Temporal lobe (tissue), 1 donor: ENCODE results near the gene MAP2K3. TPM values are rescaled to one million over a fixed set of nuclear protein-coding genes. Genes with fewer than 3 reads are reported as not detected.

ENCODE experiments used
- total RNA-seq: library from RNA; depleted of rRNA; stranded (reverse); fragments of >200 nt; gene quantifications from one replicate; pipeline ENCODE4 v1.2.3, GENCODE V29; 2014

Gene MAP2K3
- total RNA-seq, 1 donor from 2014 or later = 3.7 TPM

Other genes with a start within 250 kb of the MAP2K3 start
- gene USP22, start 241.7 kb upstream of the MAP2K3 start, total RNA-seq = 273 TPM
- 6.1 TPM for gene DHRS7B, start 157.7 kb upstream of the MAP2K3 start, total RNA-seq
- 5.9 TPM for gene TMEM11, start 70.5 kb upstream of the MAP2K3 start, total RNA-seq
- gene NATD1, start 31.3 kb upstream of the MAP2K3 start, total RNA-seq = 3.0 TPM
- gene KCNJ12, start 91.6 kb downstream of the MAP2K3 start, total RNA-seq = 0.74 TPM